K562 (cell line): ENCODE data around the gene SAMD4A. TPM values are rescaled to one million over a fixed set of nuclear protein-coding genes. Genes with fewer than 3 reads are reported as not detected.

Experiments used
- ATAC-seq: fragments of 200-7000 bp; cut with Tn5 transposase; 3 replicates; pipeline ENCODE4 v1.9.1; 2020; ENCODE audit warnings: moderate library complexity
- BruUV-seq: library from RNA; stranded (reverse); fragments of 400-500 nt; replicated peaks from 2 replicates; lab custom pipeline; 2021; lab: Mats Ljungman, UMichigan
- CTCF ChIA-PET: fragments of 300-600 bp; formaldehyde crosslinking; extraction: SDS; loops from one replicate; lab custom pipeline; 2021; ENCODE audit warnings: low intra/inter-chr PET ratio; lab: Yijun Ruan, JAX
- POLR2A ChIA-PET: fragments of 300-600, 350-650 bp; sonication (Branson Sonifier 250); formaldehyde crosslinking; extraction: SDS; loops from one replicate; lab custom pipeline; 2021; ENCODE audit warnings: antibody characterized with exemption, inconsistent platforms; lab: Yijun Ruan, JAX
- DNase-seq, 4 experiments: peaks; one replicate each; pipeline versions ENCODE4 v3.0.0 to v3.0.0-alpha.2; 2011 to 2018; ENCODE audit warnings: low spot score in 3 of 4, mixed read lengths in 3 of 4; ENCODE audit errors: extremely low read depth in 1 of 4
- FAIRE-seq: peaks from 2 replicates; lab custom pipeline; 2011; peaks lifted over from hg19 to GRCh38; lab: Jason Lieb, UNC
- H2AFZ ChIP-seq: 2 replicates; pipeline ENCODE4 v1.6.0; 2011; ENCODE audit warnings: low read depth, low read length, control low read depth, inconsistent platforms
- H3K27ac ChIP-seq: fragments of 200-600 bp; 3 replicates; pipeline ENCODE4 v1.8.0; 2011; ENCODE audit warnings: low read depth, mild to moderate bottlenecking, control low read depth, inconsistent platforms, low read length, moderate library complexity, mixed read lengths; ENCODE audit errors: extremely low read depth
- H3K27me3 ChIP-seq, 2 experiments: fragments of 300-600 bp in 1 of 2; 2 replicates in 1 of 2; 3 replicates in 1 of 2; pipeline versions ENCODE4 v1.6.0 to v1.8.0; 2011; ENCODE audit warnings: inconsistent platforms in 2 of 2, low read length in 2 of 2, mild to moderate bottlenecking in 1 of 2, mixed read lengths in 1 of 2, moderate library complexity in 1 of 2; ENCODE audit not compliant: control insufficient read depth in 2 of 2, insufficient read depth in 2 of 2
- H3K36me3 ChIP-seq: fragments of 300-600 bp; 3 replicates; pipeline ENCODE4 v1.8.0; 2011; ENCODE audit warnings: mild to moderate bottlenecking, low read length, inconsistent platforms; ENCODE audit not compliant: control insufficient read depth, insufficient read depth
- H3K4me1 ChIP-seq, 2 experiments: fragments of 200-600 bp in 1 of 2; replicated peaks in 1 of 2; 2 replicates in 1 of 2; 3 replicates in 1 of 2; pipeline versions ENCODE4 v1.5.1 to v1.8.0; 2011; ENCODE audit warnings: inconsistent platforms in 2 of 2, low read length in 2 of 2, mild to moderate bottlenecking in 1 of 2, mixed read lengths in 1 of 2, moderate library complexity in 1 of 2; ENCODE audit not compliant: control insufficient read depth in 2 of 2, insufficient read depth in 2 of 2
- H3K4me2 ChIP-seq: 2 replicates; pipeline ENCODE4 v1.6.1; 2011; ENCODE audit warnings: low read length, control low read depth, inconsistent platforms, mixed read lengths; ENCODE audit not compliant: insufficient read depth
- H3K4me3 ChIP-seq: fragments of 200-600 bp; sonication (generic), shearing (Covaris generic); 2 replicates; pipeline ENCODE4 v1.5.1; 2016; ENCODE audit warnings: control low read depth, inconsistent platforms
- H3K79me2 ChIP-seq: fragments of 200-600 bp; 3 replicates; pipeline ENCODE4 v1.8.0; 2011; ENCODE audit warnings: low read length, inconsistent platforms; ENCODE audit not compliant: control insufficient read depth, insufficient read depth
- H3K9ac ChIP-seq, 2 experiments: 2 replicates each; pipeline versions ENCODE4 v1.6.0 to v1.6.1; 2011; ENCODE audit warnings: low read depth in 2 of 2, low read length in 2 of 2, control low read depth in 1 of 2, inconsistent platforms in 1 of 2, mild to moderate bottlenecking in 1 of 2, mixed read lengths in 1 of 2; ENCODE audit not compliant: insufficient read depth in 1 of 2
- H3K9me1 ChIP-seq: one replicate; pipeline ENCODE4 v1.6.0; 2011; ENCODE audit warnings: inconsistent platforms, mild to moderate bottlenecking, low read length, moderate library complexity; ENCODE audit not compliant: control insufficient read depth, insufficient read depth
- H3K9me3 ChIP-seq: replicated peaks from 2 replicates; pipeline ENCODE4 v1.5.1; 2011; ENCODE audit warnings: low read depth, low read length, inconsistent platforms; ENCODE audit not compliant: control insufficient read depth, insufficient read depth
- H4K20me1 ChIP-seq: replicated peaks from 2 replicates; pipeline ENCODE4 v1.6.1; 2011; ENCODE audit warnings: low read length, inconsistent platforms, mixed read lengths; ENCODE audit not compliant: control insufficient read depth, insufficient read depth
- ASH1L ChIP-seq: fragments of 450-650 bp; IDR thresholded peaks from 2 replicates; pipeline ENCODE4 v1.6.1; 2018; ENCODE audit warnings: borderline replicate concordance, mild to moderate bottlenecking, low read depth; ENCODE audit not compliant: partially characterized antibody
- CHAMP1 ChIP-seq: fragments of 450-650 bp; IDR thresholded peaks from 2 replicates; pipeline ENCODE4 v1.6.1; 2016; ENCODE audit warnings: mild to moderate bottlenecking
- E2F3 ChIP-seq: fragments of 250-450 bp; sonication (Bioruptor Pico); IDR thresholded peaks from 2 replicates; pipeline ENCODE4 v1.4.0; 2020; ENCODE audit warnings: mild to moderate bottlenecking
- KLF16 ChIP-seq: IDR thresholded peaks from 2 replicates; pipeline ENCODE4 v1.6.1; 2016; ENCODE audit warnings: antibody characterized with exemption
- PBX2 ChIP-seq, 2 experiments: IDR thresholded peaks in 1 of 2; conservative IDR thresholded peaks in 1 of 2; 2 replicates each; pipeline ENCODE4 v1.6.1; 2016; ENCODE audit warnings: low read depth in 2 of 2, mild to moderate bottlenecking in 1 of 2, missing compliant biosample characterization in 1 of 2, missing genetic modification characterization in 1 of 2, moderate library complexity in 1 of 2
- POLR2H ChIP-seq: IDR thresholded peaks from 2 replicates; pipeline ENCODE4 v1.6.1; 2016; ENCODE audit warnings: missing genetic modification characterization, low read depth, mild to moderate bottlenecking, control low read depth, missing compliant biosample characterization, moderate library complexity
- PTRF ChIP-seq: fragments of 450-650 bp; IDR thresholded peaks from 2 replicates; pipeline ENCODE4 v1.6.1; 2016; ENCODE audit warnings: mild to moderate bottlenecking, missing genetic modification characterization, missing compliant biosample characterization
- SREBF1 ChIP-seq: fragments of 150-350 bp; IDR thresholded peaks from 2 replicates; pipeline ENCODE4 v1.6.1; 2014; ENCODE audit warnings: antibody characterized with exemption, low read depth, low read length, borderline replicate concordance
- TAL1 ChIP-seq: fragments of 450-650 bp; IDR thresholded peaks from 2 replicates; pipeline ENCODE4 v1.6.1; 2016; ENCODE audit warnings: mild to moderate bottlenecking
- TBP ChIP-seq: optimal IDR thresholded peaks from 2 replicates; pipeline ENCODE3; 2011; ENCODE audit warnings: low read depth, low read length, improper control_type of control experiment
- ZNF583 ChIP-seq: fragments of 250-450 bp; sonication (Bioruptor Pico); IDR thresholded peaks from 2 replicates; pipeline ENCODE4 v1.4.0; 2020
- WGBS: fragments of 100-300 bp; shearing (Covaris generic); methylation state at CpG from one replicate; pipeline ENCODE4 v1.1.6; 2016; ENCODE audit warnings: low coverage, mixed read lengths; ENCODE audit not compliant: insufficient coverage; ENCODE audit errors: missing lambda C conversion rate; 5-methylcytosine and 5-hydroxymethylcytosine counted together
- in situ Hi-C: fragments of 300-500 bp; cut with MboI; formaldehyde crosslinking; loops from 4 replicates; pipeline ENCODE4 v1.15.0; 2018; ENCODE audit warnings: inconsistent platforms, mixed read lengths
- intact Hi-C: fragments of 100-400 bp; cut with micrococcal nuclease; formaldehyde crosslinking; loops from 2 replicates; pipeline ENCODE4 v1.14.2; 2022
- polyA plus RNA-seq, 8 experiments: library from polyadenylated mRNA; depleted of rRNA in 4 of 8; stranded (reverse) in 5 of 8; unstranded in 3 of 8; fragments of >200 nt; fragmentation: Nextera tagmentation in 2 of 8; fragmentation: Illumina TruSeq in 1 of 8; extraction: Ambion mirVana in 2 of 8; extraction: Trizol in 1 of 8; gene quantifications; 2 replicates each; pipeline versions ENCODE4 v1.2.1 to v1.2.3, GENCODE V29; 2011 to 2014; ENCODE audit warnings: inconsistent platforms in 1 of 8, missing spikeins in 1 of 8
- total RNA-seq, 7 experiments: library from RNA; depleted of rRNA in 6 of 7; stranded (reverse); fragments of >200 nt in 6 of 7; fragmentation: Illumina TruSeq in 2 of 7; extraction: Trizol in 2 of 7; gene quantifications; 2 replicates each; pipeline versions ENCODE4 v1.2.1 to v1.2.3, GENCODE V29; 2011 to 2021; ENCODE audit warnings: low replicate concordance in 1 of 7

SAMD4A gene
- total and polyA plus RNA-seq, 9 of the 15 experiments (the other 6 are each of a cell fraction or from before 2014, with no cell fraction given): 0.66 to 6.8 (median 3.3) TPM

GRCh38 chr14:54746019-54746418, 179.1 kb downstream of the SAMD4A start:
- Histone ChIP-seq H3K27ac (no peak overlapping the region), H3K9me1 (no peaks in the 10 kb centered on the region), H3K4me2 (no peak overlapping the region), H3K9me3 (no peaks in the 10 kb centered on the region), H3K79me2 (no peaks in the 10 kb centered on the region), H3K4me1 (no peaks in the 10 kb centered on the region; a peak in 2 of 5 replicates), H3K27me3 (no peaks in the 10 kb centered on the region), H3K36me3 (no peaks in the 10 kb centered on the region), H3K9ac (no peak overlapping the region), H4K20me1 (no peaks in the 10 kb centered on the region), H2AFZ (no peak overlapping the region), H3K4me3 (no peak overlapping the region)
- intact Hi-C loops: no loop called here
- DNase-seq (no peak), ATAC-seq (no peak), FAIRE-seq (no peak)
- BruUV-seq: no TSS peak
- TF ChIP-seq E2F3 (CRISPR knock-in tag) (no peak), TAL1 (no peak), PBX2 (CRISPR knock-in tag; IDR thresholded peaks at IDR 0.05; ENCODE audit: low read depth) (no peak), PBX2 (tag; conservative IDR thresholded peaks at IDR 0.05; ENCODE audit: low read depth) (no peak), TBP (no peak), CHAMP1 (no peak), POLR2H (tag) (no peak), KLF16 (no peak), PTRF (no peak), SREBF1 (no peak), ZNF583 (CRISPR knock-in tag) (no peak), ASH1L (no peak)
- WGBS: 67% methylated on average over 1 of the region's 3 CpGs
- in situ Hi-C loops: no loop called here
- CTCF ChIA-PET: no interaction called here
- POLR2A ChIA-PET: interaction anchor here (1.6 kb wide), 1 partner anchor 10 kb away, joined by 4 read pairs; no protein-coding TSS in a partner anchor
